Esophagus muscularis mucosa (tissue), 4 donors: ENCODE results near the gene ADCY9. TPM values are rescaled to one million over a fixed set of nuclear protein-coding genes. Genes with fewer than 3 reads are reported as not detected.

ENCODE experiments used
- DNase-seq: peaks from one replicate; pipeline ENCODE4 v3.0.0-alpha.2; 2017; ENCODE audit errors: extremely low spot score
- H3K27ac ChIP-seq, 4 donors: fragments of 200-600 bp; sonication (generic); replicated peaks in 1 of 4; 1 replicate in 3 of 4; 2 replicates in 1 of 4; pipeline ENCODE4 v1.5.1; 2016 to 2019; ENCODE audit warnings: mild to moderate bottlenecking in 1 of 4
- H3K27me3 ChIP-seq, 4 donors: fragments of 200-600 bp; sonication (generic); one replicate each; pipeline versions ENCODE4 v1.5.1 to v1.6.0; 2016 to 2019
- H3K36me3 ChIP-seq, 4 donors: fragments of 200-600 bp; sonication (generic); one replicate each; pipeline ENCODE4 v1.5.1; 2016 to 2019
- H3K4me1 ChIP-seq, 4 donors: fragments of 200-600 bp; sonication (generic); one replicate each; pipeline ENCODE4 v1.5.1; 2016 to 2019
- H3K4me3 ChIP-seq, 4 donors: fragments of 200-600 bp; sonication (generic); 1 replicate in 2 of 4; 2 replicates in 2 of 4; pipeline ENCODE4 v1.5.1; 2016 to 2019; ENCODE audit warnings: mild to moderate bottlenecking in 4 of 4, moderate library complexity in 1 of 4
- H3K9me3 ChIP-seq, 4 donors: fragments of 200-600 bp; sonication (generic); 1 replicate in 3 of 4; 2 replicates in 1 of 4; pipeline ENCODE4 v1.5.1; 2016 to 2019
- EP300 ChIP-seq: sonication (generic); formaldehyde crosslinking; IDR thresholded peaks from one replicate; pipeline ENCODE4 v1.6.1; 2017; ENCODE audit warnings: antibody characterized with exemption
- POLR2A ChIP-seq: fragments of 450-650 bp; IDR thresholded peaks from one replicate; pipeline ENCODE4 v1.6.1; 2017; ENCODE audit warnings: antibody characterized with exemption, moderate library complexity, mild to moderate bottlenecking, low read depth
- POLR2AphosphoS5 ChIP-seq, 2 donors: sonication (generic); formaldehyde crosslinking; IDR thresholded peaks; one replicate each; pipeline ENCODE4 v1.6.1; 2017; ENCODE audit warnings: antibody characterized with exemption in 2 of 2
- WGBS: methylation state at CpG from one replicate; pipeline ENCODE4 v1.1.5; 2018; 5-methylcytosine and 5-hydroxymethylcytosine counted together
- intact Hi-C: fragments of 100-400 bp; cut with DNase I; formaldehyde crosslinking; loops from one replicate; pipeline ENCODE4 v1.15.1; 2023
- total RNA-seq, 4 donors: library from RNA; depleted of rRNA; stranded (reverse); fragments of >200 nt; gene quantifications; one replicate each; pipeline versions ENCODE4 v1.1.0 to v1.2.1, GENCODE V29; 2016
- TF ChIP-seq, protein P1 (sequence below), 3 experiments: fragments of 200-600 bp in 2 of 3; fragments of 450-650 bp in 1 of 3; sonication (generic) in 2 of 3; IDR thresholded peaks; one replicate each; pipeline ENCODE4 v1.5.1; 2017 to 2019; ENCODE audit warnings: antibody characterized with exemption in 3 of 3, mild to moderate bottlenecking in 2 of 3, moderate library complexity in 1 of 3

Gene ADCY9
- total RNA-seq, 4 donors from 2014 or later, result 35.8 to 72.9 (median 55.7) TPM

- Histone ChIP-seq H3K4me3 (no peak overlapping the region), H3K9me3 (no peaks in the 10 kb centered on the region), H3K36me3 (no peaks in the 10 kb centered on the region), H3K27ac (no peak overlapping the region), H3K4me1 (peaks cover 8 to 14% (median 13%) of the 10 kb centered on the region in 4 donors), H3K27me3 (no peaks in the 10 kb centered on the region)
- 93% methylated on average over 4 of the region's 4 CpGs for WGBS
- DNase-seq, result no peak
- intact Hi-C loops, result no loop called here
- TF ChIP-seq EP300 (no peak), POLR2AphosphoS5 (IDR thresholded peaks at IDR 0.05) (no peak)
- TF ChIP-seq, protein P1, sequence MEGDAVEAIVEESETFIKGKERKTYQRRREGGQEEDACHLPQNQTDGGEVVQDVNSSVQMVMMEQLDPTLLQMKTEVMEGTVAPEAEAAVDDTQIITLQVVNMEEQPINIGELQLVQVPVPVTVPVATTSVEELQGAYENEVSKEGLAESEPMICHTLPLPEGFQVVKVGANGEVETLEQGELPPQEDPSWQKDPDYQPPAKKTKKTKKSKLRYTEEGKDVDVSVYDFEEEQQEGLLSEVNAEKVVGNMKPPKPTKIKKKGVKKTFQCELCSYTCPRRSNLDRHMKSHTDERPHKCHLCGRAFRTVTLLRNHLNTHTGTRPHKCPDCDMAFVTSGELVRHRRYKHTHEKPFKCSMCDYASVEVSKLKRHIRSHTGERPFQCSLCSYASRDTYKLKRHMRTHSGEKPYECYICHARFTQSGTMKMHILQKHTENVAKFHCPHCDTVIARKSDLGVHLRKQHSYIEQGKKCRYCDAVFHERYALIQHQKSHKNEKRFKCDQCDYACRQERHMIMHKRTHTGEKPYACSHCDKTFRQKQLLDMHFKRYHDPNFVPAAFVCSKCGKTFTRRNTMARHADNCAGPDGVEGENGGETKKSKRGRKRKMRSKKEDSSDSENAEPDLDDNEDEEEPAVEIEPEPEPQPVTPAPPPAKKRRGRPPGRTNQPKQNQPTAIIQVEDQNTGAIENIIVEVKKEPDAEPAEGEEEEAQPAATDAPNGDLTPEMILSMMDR (IDR thresholded peaks at IDR 0.05), result no peak
These were observed 3.9 kb upstream of the ADCY9 start for GRCh38 chr16:4120176-4120575.

DNA sequence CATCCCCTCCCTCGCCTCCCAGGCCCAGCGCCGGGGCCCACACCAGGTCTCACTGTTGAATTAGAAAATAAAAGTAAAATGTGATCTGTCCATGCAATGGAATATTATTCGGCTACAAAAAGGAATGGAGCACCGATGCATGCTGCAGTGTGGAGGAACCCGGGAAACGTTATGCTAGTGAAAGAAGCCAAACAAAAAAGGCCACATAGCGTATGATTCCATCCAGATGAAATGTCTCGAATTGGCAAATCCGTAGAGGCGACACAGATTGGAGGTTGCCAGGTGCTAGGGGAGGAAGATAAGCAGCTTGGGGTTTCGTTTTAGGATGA is 972 bp upstream of the ADCY9 start:
- no peaks in the 10 kb centered on the region for H3K27me3 ChIP-seq
- H3K9me3 ChIP-seq, result no peaks in the 10 kb centered on the region
- no peaks in the 10 kb centered on the region for H3K36me3 ChIP-seq
- DNase-seq, result no peak
- intact Hi-C loops, result loop anchor here (5.0 to 10.0 kb wide), 4 partner anchors 62 to 135 kb away; no protein-coding TSS in a partner anchor
- peak overlapping the region; percentile 82 to 89 (median 87) for H3K27ac ChIP-seq
- peak overlapping the region; percentile 82 to 94 (median 86) for H3K4me3 ChIP-seq
- peaks cover 23 to 44% (median 42%) of the 10 kb centered on the region in 4 donors for H3K4me1 ChIP-seq
- no peak for TF ChIP-seq EP300
- TF ChIP-seq POLR2A, result no peak
- TF ChIP-seq POLR2AphosphoS5 (IDR thresholded peaks at IDR 0.05), result no peak
- TF ChIP-seq, protein P1 (IDR thresholded peaks at IDR 0.05), result no peak
- 92% methylated on average over 12 of the region's 12 CpGs for WGBS

DNA sequence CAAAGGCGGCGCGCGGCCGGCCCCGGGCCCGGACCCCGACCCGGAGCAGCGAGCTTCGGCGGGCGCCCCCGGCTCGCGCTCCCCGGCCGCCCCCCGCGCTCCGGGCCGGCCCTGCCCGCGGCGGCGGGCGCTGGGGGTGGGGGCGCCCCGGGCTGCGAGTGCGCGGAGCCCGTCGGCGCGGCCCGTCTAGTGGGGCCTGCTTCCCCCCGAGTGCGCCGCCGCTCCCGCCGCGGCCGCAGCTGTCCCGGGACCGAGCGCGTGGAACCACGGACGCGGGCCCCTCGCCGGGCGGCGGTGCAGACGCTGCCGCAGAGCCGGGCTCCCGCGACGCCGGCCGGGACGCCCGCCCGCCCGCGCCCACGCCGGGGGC is 308 bp downstream of the ADCY9 start:
- 0% methylated on average over 29 of the region's 71 CpGs for WGBS
- no peak for TF ChIP-seq POLR2A
- no peak for TF ChIP-seq POLR2AphosphoS5 (IDR thresholded peaks at IDR 0.05)
- no peak for TF ChIP-seq EP300
- TF ChIP-seq, protein P1 (IDR thresholded peaks at IDR 0.05), result no peak
- Histone ChIP-seq H3K4me3 (peak overlapping the region; percentile 82 to 94 (median 86)), H3K27ac (peak overlapping the region; percentile 80 to 88 (median 83)), H3K27me3 (no peaks in the 10 kb centered on the region), H3K9me3 (no peaks in the 10 kb centered on the region), H3K4me1 (peaks cover 34 to 56% (median 54%) of the 10 kb centered on the region in 4 donors), H3K36me3 (no peaks in the 10 kb centered on the region)
- DNase-seq, result no peak
- intact Hi-C loops, result loop anchor here (5.0 to 10.0 kb wide), 4 partner anchors 61 to 136 kb away; no protein-coding TSS in a partner anchor

- Histone ChIP-seq H3K27me3 (no peaks in the 10 kb centered on the region), H3K9me3 (no peaks in the 10 kb centered on the region), H3K36me3 (peaks cover 0 to 3% (median 0%) of the 10 kb centered on the region in 4 donors), H3K27ac (peak overlapping the region; percentile 80 to 88 (median 83)), H3K4me3 (peak overlapping the region; percentile 82 to 94 (median 86)), H3K4me1 (peaks cover 37 to 62% (median 60%) of the 10 kb centered on the region in 4 donors)
- DNase-seq, result no peak
- no peak for TF ChIP-seq POLR2A
- TF ChIP-seq POLR2AphosphoS5 (IDR thresholded peaks at IDR 0.05), result no peak
- TF ChIP-seq EP300, result no peak
- TF ChIP-seq, protein P1 (IDR thresholded peaks at IDR 0.05), result no peak
- intact Hi-C loops, result loop anchor here (5.0 to 10.0 kb wide), 4 partner anchors 61 to 137 kb away; no protein-coding TSS in a partner anchor
- WGBS, result no CpG with 5 or more reads among the region's 75 CpGs
These were observed 863 bp downstream of the ADCY9 start for GRCh38 chr16:4115209-4115948.
